OCI-LY7 (cell line): ENCODE data around the gene VAC14. TPM values are rescaled to one million over a fixed set of nuclear protein-coding genes. Genes with fewer than 3 reads are reported as not detected.
"Not testable (repeated sequence)": the region's sequence is repeated elsewhere in the genome, so short reads cannot be mapped to it uniquely, and the experiment has no call there.

Source experiments
- BruUV-seq: library from RNA; stranded (reverse); fragments of 400-500 nt; replicated peaks from 2 replicates; lab custom pipeline; 2021; lab: Mats Ljungman, UMichigan
- CTCF ChIA-PET: fragments of 300-600 bp; sonication (Branson Sonifier 250); formaldehyde crosslinking; loops from one replicate; lab custom pipeline; 2022; ENCODE audit warnings: antibody characterized with exemption; ENCODE audit not compliant: unreplicated experiment; lab: Charles Lee
- POLR2A ChIA-PET: fragments of 300-600 bp; sonication (Branson Sonifier 250); formaldehyde crosslinking; loops from one replicate; lab custom pipeline; 2022; ENCODE audit warnings: antibody characterized with exemption; lab: Charles Lee
- DNase-seq: peaks from one replicate; pipeline ENCODE4 v3.0.0-alpha.2; 2015; ENCODE audit warnings: low spot score
- H2AFZ ChIP-seq: fragments of 200-600 bp; sonication (generic), shearing (Covaris generic); 2 replicates; pipeline ENCODE4 v1.6.1; 2014; ENCODE audit warnings: mild to moderate bottlenecking, antibody characterized with exemption, low read length, moderate library complexity
- H3K27ac ChIP-seq: fragments of 200-600 bp; sonication (generic); 2 replicates; pipeline ENCODE4 v1.5.1; 2014; ENCODE audit warnings: mixed run types, low read depth, mild to moderate bottlenecking, moderate library complexity, low read length, inconsistent platforms; ENCODE audit not compliant: poor library complexity, severe bottlenecking
- H3K36me3 ChIP-seq: fragments of 200-600 bp; sonication (generic); 2 replicates; pipeline ENCODE4 v1.6.1; 2014; ENCODE audit warnings: mild to moderate bottlenecking, antibody characterized with exemption, low read length, moderate library complexity, mixed read lengths; ENCODE audit not compliant: insufficient read depth
- H3K4me1 ChIP-seq: fragments of 200-600 bp; sonication (generic); 2 replicates; pipeline ENCODE4 v1.5.1; 2014; ENCODE audit warnings: mild to moderate bottlenecking, low read length; ENCODE audit not compliant: insufficient read depth, poor library complexity, severe bottlenecking
- H3K4me2 ChIP-seq: fragments of 200-600 bp; sonication (generic); 2 replicates; pipeline ENCODE4 v1.6.1; 2014; ENCODE audit warnings: mild to moderate bottlenecking, low read length
- H3K4me3 ChIP-seq: fragments of 200-600 bp; sonication (generic); 2 replicates; pipeline ENCODE4 v1.5.1; 2014; ENCODE audit warnings: mild to moderate bottlenecking, low read depth, low read length; ENCODE audit not compliant: poor library complexity, severe bottlenecking
- H3K79me2 ChIP-seq: fragments of 200-600 bp; sonication (generic); 2 replicates; pipeline ENCODE4 v1.6.1; 2016; ENCODE audit warnings: low read depth, mild to moderate bottlenecking, low read length, moderate library complexity, mixed read lengths; ENCODE audit not compliant: insufficient read depth
- H3K9me2 ChIP-seq: fragments of 200-600 bp; sonication (generic); 2 replicates; pipeline ENCODE4 v1.6.1; 2016; ENCODE audit warnings: mild to moderate bottlenecking, low read length, mixed read lengths; ENCODE audit not compliant: insufficient read depth
- H3K9me3 ChIP-seq: fragments of 200-600 bp; sonication (generic); 2 replicates; pipeline ENCODE4 v1.6.1; 2014; ENCODE audit warnings: mild to moderate bottlenecking, mixed run types, low read length, mixed read lengths
- H4K20me1 ChIP-seq: fragments of 200-600 bp; sonication (generic); 2 replicates; pipeline ENCODE4 v1.6.1; 2014; ENCODE audit warnings: mild to moderate bottlenecking, antibody characterized with exemption, low read length, moderate library complexity, mixed read lengths; ENCODE audit not compliant: insufficient read depth
- CTCF ChIP-seq: fragments of 200-600 bp; sonication (generic); conservative IDR thresholded peaks from 2 replicates; pipeline ENCODE4 v1.5.1; 2014; ENCODE audit warnings: mild to moderate bottlenecking, antibody characterized with exemption, low read length, moderate library complexity, mixed read lengths
- EZH2phosphoT487 ChIP-seq: fragments of 200-600 bp; sonication (generic); IDR thresholded peaks from 2 replicates; pipeline ENCODE4 v1.6.1; 2018; ENCODE audit warnings: low read depth, borderline replicate concordance, mild to moderate bottlenecking, mixed run types, antibody characterized with exemption, low read length, moderate library complexity, mixed read lengths
- intact Hi-C: fragments of 100-400 bp; cut with micrococcal nuclease; formaldehyde crosslinking; loops from one replicate; pipeline ENCODE4 v1.10.0; 2022; ENCODE audit not compliant: unreplicated experiment
- total RNA-seq, 2 experiments: library from RNA; depleted of rRNA in 1 of 2; stranded (reverse); fragments of >200 nt in 1 of 2; shearing (Covaris generic) in 1 of 2; gene quantifications; 2 replicates each; pipeline ENCODE4 v1.2.3, GENCODE V29; 2014 to 2022

Gene VAC14
- total RNA-seq, 2 experiments from 2014 or later: 37.6 to 43.1 TPM

- Histone ChIP-seq H3K4me3 (no peak overlapping the region), H3K4me1 (no peaks in the 10 kb centered on the region), H3K9me2 (no peaks in the 10 kb centered on the region), H3K27ac (no peak overlapping the region), H3K79me2 (no peaks in the 10 kb centered on the region), H4K20me1 (no peaks in the 10 kb centered on the region), H3K36me3 (no peaks in the 10 kb centered on the region), H3K4me2 (no peak overlapping the region), H2AFZ (no peak overlapping the region), H3K9me3 (no peaks in the 10 kb centered on the region)
- ChIA-PET POLR2A (no interaction called here), CTCF (no interaction called here)
- intact Hi-C loops: no loop called here
- BruUV-seq: no TSS peak
- TF ChIP-seq CTCF (peak; percentile 58), EZH2phosphoT487 (no peak)
- peak; percentile 24 for DNase-seq
Observed at GRCh38 chr16:70644763-70645597, 156.0 kb downstream of the VAC14 start.

GRCh38 chr16:70643264-70643663 lies 157.7 kb downstream of the VAC14 start:
- H3K4me2 ChIP-seq, POLR2A ChIA-PET, CTCF ChIA-PET: not testable (repeated sequence)

GRCh38 chr16:70642633-70643032 lies 158.3 kb downstream of the VAC14 start:
- POLR2A ChIA-PET: no interaction called here
- CTCF ChIA-PET: no interaction called here
- H3K4me2 ChIP-seq: no peak overlapping the region
- no peaks in the 10 kb centered on the region for H3K4me1 ChIP-seq
- no peak overlapping the region for H3K27ac ChIP-seq
- no peak for DNase-seq
- no peaks in the 10 kb centered on the region for H3K36me3 ChIP-seq
- TF ChIP-seq CTCF (no peak), EZH2phosphoT487 (no peak)
- intact Hi-C loops: no loop called here
- H3K4me3 ChIP-seq: no peak overlapping the region
- no peaks in the 10 kb centered on the region for H4K20me1 ChIP-seq
- no peaks in the 10 kb centered on the region for H3K9me2 ChIP-seq
- H3K79me2 ChIP-seq: no peaks in the 10 kb centered on the region
- no TSS peak for BruUV-seq
- no peaks in the 10 kb centered on the region for H3K9me3 ChIP-seq
- no peak overlapping the region for H2AFZ ChIP-seq

More at GRCh38 chr16:70643264-70643663, 157.7 kb downstream of the VAC14 start:
- H3K4me3 ChIP-seq, H3K4me1 ChIP-seq, H4K20me1 ChIP-seq, intact Hi-C loops, DNase-seq, H2AFZ ChIP-seq, H3K9me2 ChIP-seq, BruUV-seq, H3K9me3 ChIP-seq, H3K79me2 ChIP-seq, H3K36me3 ChIP-seq, H3K27ac ChIP-seq: not testable (repeated sequence)
